SHP77 (cell line): ENCODE data around the gene UBE3A.
"Not testable (repeated sequence)": the region's sequence is repeated elsewhere in the genome, so short reads cannot be mapped to it uniquely, and the experiment has no call there.

Experiments
- DNase-seq, 2 experiments: peaks; one replicate each; lab custom pipeline; 2025; lab: John Stamatoyannopoulos, UW

The UBE3A gene

GRCh38 chr15:25437777-25438600 lies 835 bp downstream of the UBE3A start:
- DNase-seq: peak in 1 of 2 experiments; percentile 48

- DNase-seq: no peak
Observed at GRCh38 chr15:25436707-25437106, 2.1 kb downstream of the UBE3A start.

GRCh38 chr15:25435474-25436243 lies 3.2 kb downstream of the UBE3A start:
- DNase-seq: no peak

- DNase-seq: no peak
Observed at GRCh38 chr15:25433118-25433865, 5.5 kb downstream of the UBE3A start.

GRCh38 chr15:25431836-25432561 lies 6.8 kb downstream of the UBE3A start:
- DNase-seq: no peak

- DNase-seq: no peak
Observed at GRCh38 chr15:25427861-25428260, 11.0 kb downstream of the UBE3A start.

GRCh38 chr15:25426896-25427610 lies 11.8 kb downstream of the UBE3A start:
- no peak for DNase-seq

GRCh38 chr15:25424073-25424472 lies 14.8 kb downstream of the UBE3A start:
- no peak for DNase-seq

- no peak for DNase-seq
Observed at GRCh38 chr15:25422021-25422420, 16.8 kb downstream of the UBE3A start.

GRCh38 chr15:25418202-25418601 lies 20.6 kb downstream of the UBE3A start:
- no peak for DNase-seq

- DNase-seq: no peak
Observed at GRCh38 chr15:25417604-25418003, 21.2 kb downstream of the UBE3A start.

- no peak for DNase-seq
Observed at GRCh38 chr15:25416693-25417092, 22.1 kb downstream of the UBE3A start.

- DNase-seq: no peak
Observed at GRCh38 chr15:25415707-25416106, 23.1 kb downstream of the UBE3A start.

- DNase-seq: no peak
Observed at GRCh38 chr15:25415217-25415616, 23.6 kb downstream of the UBE3A start.

GRCh38 chr15:25410649-25411048 lies 28.2 kb downstream of the UBE3A start:
- DNase-seq: no peak

- not testable (repeated sequence) for DNase-seq
Observed at GRCh38 chr15:25409731-25410130, 29.1 kb downstream of the UBE3A start.

- DNase-seq: no peak
Observed at GRCh38 chr15:25408929-25409328, 29.9 kb downstream of the UBE3A start.

GRCh38 chr15:25408428-25408827 lies 30.4 kb downstream of the UBE3A start:
- no peak for DNase-seq

GRCh38 chr15:25407950-25408349 lies 30.9 kb downstream of the UBE3A start:
- no peak for DNase-seq

GRCh38 chr15:25406846-25407245 lies 32.0 kb downstream of the UBE3A start:
- DNase-seq: no peak

- no peak for DNase-seq
Observed at GRCh38 chr15:25406261-25406660, 32.6 kb downstream of the UBE3A start.
